ENCODE measurements around the gene DGKD.
"Not testable (repeated sequence)": the region's sequence is repeated elsewhere in the genome, so short reads cannot be mapped to it uniquely, and the experiment has no call there.

DGKD gene

DNA sequence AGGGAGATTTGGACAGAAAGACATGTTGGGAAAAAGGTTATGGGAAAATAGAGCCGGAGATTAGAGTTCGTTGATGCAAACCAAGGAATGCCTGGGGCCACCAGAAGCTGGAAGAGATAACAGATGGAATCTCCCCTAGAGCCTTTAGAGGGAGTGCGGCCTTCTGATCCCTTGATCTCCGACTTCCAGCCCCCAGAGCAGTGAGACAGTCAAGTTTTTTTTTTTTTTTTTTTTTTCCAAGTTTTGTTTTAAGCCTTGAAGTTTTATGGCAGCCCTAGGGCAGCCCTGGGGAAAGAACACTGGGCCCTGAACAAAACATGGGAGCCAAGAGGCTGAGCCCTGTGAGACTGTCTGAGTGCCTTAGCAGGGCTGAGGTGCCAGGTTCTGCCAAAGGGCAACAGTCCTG, 6.5 kb downstream of the DGKD start:
- DNase-seq (ENCODE audit: low spot score) = no peak

- DNase-seq (ENCODE audit: low spot score) = no peak
Observed at GRCh38 chr2:233361297-233361696, 7.0 kb downstream of the DGKD start.

- DNase-seq (ENCODE audit: low spot score) = no peak
Observed at GRCh38 chr2:233362742-233363141, 8.4 kb downstream of the DGKD start.

- DNase-seq (ENCODE audit: low spot score) = no peak
Observed at GRCh38 chr2:233363744-233364235, 9.5 kb downstream of the DGKD start.

DNA sequence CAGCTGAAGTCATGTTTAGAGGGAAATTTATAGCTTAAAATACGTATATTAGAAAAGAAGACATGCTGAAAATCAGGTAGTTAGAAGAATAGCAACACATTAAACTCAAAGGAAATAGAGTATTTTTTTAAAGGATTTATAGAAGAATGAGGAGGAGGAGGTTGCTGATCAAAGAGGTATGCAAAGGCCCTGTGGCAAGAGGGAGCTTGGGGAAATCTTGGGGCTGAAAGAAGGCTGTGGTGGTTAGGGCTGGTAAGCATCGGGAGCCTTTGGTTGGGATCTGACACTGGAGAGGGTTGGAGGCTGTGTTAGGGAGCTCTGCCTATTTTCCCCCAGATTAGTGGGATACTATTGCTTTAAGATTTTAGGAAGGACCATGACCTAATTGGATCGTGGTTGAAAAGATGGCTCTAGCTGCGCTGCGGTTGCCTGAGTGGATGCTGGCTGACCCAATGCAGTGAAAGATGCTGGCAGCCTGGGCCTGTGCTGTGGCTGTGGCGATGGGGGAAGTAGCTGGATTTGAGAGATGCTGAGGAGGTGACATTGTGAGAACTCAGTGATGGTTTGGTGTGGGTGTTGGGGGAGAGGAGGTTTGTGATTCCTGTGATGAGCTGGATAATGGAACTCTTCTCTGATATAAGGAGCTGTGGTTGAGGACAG, 11.7 kb downstream of the DGKD start:
- DNase-seq (ENCODE audit: low spot score) = no peak

GRCh38 chr2:233367586-233367985, 13.3 kb downstream of the DGKD start:
- no peak for DNase-seq (ENCODE audit: low spot score)

DNA sequence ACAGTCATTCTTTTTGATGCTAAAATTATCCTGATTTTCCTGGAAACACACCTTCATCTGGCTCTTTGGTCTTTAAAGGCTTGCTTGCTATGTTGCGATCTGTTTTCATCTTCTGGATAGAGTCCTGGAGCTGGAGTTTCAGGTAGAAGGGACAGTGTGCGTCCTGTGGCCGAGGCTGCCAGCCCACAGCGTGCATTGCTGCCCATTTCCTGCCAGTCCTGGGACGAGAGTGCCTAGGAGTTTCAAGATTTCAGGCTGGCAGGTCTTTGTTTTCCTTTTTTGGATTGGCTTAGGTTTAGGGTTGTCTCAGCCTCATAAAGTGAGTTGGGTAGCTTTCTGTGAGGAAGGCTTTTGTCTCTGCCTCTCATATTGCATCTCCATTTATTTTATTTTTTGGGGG, 14.5 kb downstream of the DGKD start:
- DNase-seq (ENCODE audit: low spot score) = no peak

GRCh38 chr2:233369462-233369861, 15.2 kb downstream of the DGKD start:
- no peak for DNase-seq (ENCODE audit: low spot score)

- no peak for DNase-seq (ENCODE audit: low spot score)
Observed at GRCh38 chr2:233369897-233370685, 15.8 kb downstream of the DGKD start.

DNA sequence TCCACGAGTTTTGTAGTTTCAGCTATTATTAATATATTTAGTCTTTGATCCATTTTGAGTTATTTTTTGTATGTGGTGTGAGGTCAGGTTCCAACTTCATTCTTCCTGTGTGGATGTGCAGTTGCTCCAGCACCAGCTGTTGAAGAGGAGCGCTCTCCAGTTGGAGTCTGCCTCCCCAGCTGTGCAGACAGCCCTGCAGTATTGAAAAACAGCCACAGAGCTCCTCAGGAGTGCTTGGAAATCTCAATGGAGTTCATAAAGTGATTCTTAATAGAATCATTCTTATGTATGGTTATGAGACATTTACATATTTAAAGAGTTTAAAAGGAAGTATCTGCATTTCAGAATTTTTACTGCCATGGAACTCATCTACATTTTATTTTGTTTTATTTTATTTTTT, 17.3 kb downstream of the DGKD start:
- DNase-seq (ENCODE audit: low spot score) = no peak

DNA sequence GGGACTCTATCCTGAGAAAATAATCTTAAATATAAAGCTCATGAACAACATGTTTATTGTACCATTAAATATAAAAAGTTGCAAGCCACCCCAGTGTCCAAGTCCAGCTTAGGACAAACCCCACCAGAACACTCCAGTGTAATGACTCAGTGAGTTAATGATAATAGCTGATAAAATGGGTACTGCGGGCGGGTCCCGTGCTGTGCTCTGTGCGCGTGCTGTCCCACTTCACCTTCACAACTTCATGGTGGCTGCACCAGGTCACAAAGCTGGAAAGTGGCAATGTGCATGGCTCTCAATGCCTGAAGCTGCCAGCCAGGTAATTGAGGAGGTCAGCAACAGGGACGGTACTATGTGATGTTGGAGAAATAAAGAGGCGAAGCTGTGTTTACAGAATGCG, 18.6 kb downstream of the DGKD start:
- DNase-seq (ENCODE audit: low spot score) = no peak

- DNase-seq (ENCODE audit: low spot score) = no peak
Observed at GRCh38 chr2:233373316-233373715, 19.0 kb downstream of the DGKD start.

DNA sequence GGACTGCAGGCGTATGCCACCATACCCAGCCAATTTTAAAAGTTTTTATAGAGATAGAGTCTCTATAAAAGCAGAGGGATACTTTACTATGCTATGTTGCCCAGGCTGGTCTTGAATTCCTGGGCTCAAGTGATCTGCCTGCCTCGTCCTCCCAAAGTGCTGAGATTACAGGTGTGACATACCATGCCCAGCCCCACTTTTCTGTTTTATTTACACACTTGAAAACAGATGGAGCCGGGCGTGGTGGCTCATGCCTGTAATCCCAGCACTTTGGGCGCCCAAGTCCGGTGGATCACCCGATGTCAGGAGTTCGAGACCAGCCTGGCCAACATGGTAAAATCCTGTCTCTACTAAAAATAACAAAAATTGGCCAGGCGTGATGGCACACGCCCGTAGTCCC, 20.5 kb downstream of the DGKD start:
- DNase-seq (ENCODE audit: low spot score) = not testable (repeated sequence)

- no peak for DNase-seq (ENCODE audit: low spot score)
Observed at GRCh38 chr2:233375490-233376314, 21.4 kb downstream of the DGKD start.

- no peak for DNase-seq (ENCODE audit: low spot score)
Observed at GRCh38 chr2:233379034-233379433, 24.7 kb downstream of the DGKD start.

- DNase-seq (ENCODE audit: low spot score) = no peak
Observed at GRCh38 chr2:233379441-233379840, 25.1 kb downstream of the DGKD start.

- no peak for DNase-seq (ENCODE audit: low spot score)
Observed at GRCh38 chr2:233380132-233380895, 26.0 kb downstream of the DGKD start.

GRCh38 chr2:233380995-233381637, 26.8 kb downstream of the DGKD start:
- no peak for DNase-seq (ENCODE audit: low spot score)

- DNase-seq (ENCODE audit: low spot score) = no peak
Observed at GRCh38 chr2:233381638-233381995, 27.3 kb downstream of the DGKD start.

DNA sequence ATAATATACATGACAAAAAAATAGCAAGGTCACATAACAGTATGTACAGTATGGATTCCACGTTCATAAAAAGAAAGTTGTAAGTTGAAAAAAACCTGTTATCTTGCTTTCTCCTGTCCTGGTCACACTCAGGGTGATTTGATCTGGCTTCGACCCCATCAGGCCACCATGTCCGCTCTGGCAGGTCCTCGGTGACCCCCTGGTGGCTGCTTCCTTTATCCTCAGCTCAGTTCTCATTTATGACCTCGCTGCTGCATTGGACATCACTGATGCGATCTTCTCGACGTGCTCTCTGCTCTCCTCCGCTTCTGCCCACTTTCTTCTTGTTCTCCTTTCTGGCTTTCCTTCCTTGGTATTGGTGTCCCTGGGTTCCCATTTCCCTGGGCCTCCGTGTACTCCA, 29.7 kb downstream of the DGKD start:
- no peak for DNase-seq (ENCODE audit: low spot score)

DNA sequence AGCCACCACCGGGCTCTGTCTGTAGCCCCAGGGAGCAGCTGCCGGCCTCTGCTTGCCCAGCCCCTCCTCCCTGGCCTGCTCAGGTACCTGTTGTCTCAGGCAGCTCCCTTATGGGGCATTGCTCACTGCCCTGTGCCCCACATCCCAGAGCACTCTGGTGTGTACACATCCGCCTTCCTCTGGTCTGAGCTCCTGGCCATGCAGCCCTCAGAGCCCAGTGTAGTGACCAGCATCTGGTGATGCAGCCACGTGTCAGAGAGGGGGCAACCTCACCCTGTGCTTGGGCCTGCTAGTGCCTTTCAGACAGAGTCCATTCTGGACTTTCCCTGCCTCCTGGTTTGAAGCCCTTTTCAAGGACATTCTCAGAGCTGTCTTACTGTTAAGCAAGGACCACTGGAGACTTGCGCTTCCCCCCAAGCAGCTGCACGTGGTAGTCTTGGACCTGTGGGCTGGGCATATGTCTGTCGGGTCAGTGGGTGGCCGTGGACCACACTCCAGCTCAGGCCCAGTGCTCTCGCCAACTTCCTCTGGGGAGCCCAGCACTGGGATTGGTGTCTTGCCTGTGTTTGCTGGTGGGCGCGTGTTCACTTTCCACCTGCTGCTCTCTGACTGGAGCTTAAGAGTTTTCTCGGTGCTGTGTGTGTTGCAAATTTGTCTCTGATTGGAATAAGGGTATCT, 30.7 kb downstream of the DGKD start:
- no peak for DNase-seq (ENCODE audit: low spot score)
